Activated gamma-delta T cell treated with Interleukin-2 at 50 U/mL for 16 hours (primary cell): ENCODE measurements around the gene PRKAR2B.

Source experiments
- DNase-seq: peaks from one replicate; pipeline ENCODE4 v3.0.0-alpha.2; 2020

The PRKAR2B gene

GRCh38 chr7:107166736-107167426, 122.4 kb downstream of the PRKAR2B start:
- DNase-seq = no peak

- DNase-seq = no peak
Measured at GRCh38 chr7:107167483-107168232, 123.2 kb downstream of the PRKAR2B start.

GRCh38 chr7:107168233-107169119, 124.0 kb downstream of the PRKAR2B start, which contains the start of gene HBP1:
Gene HBP1 (plus strand): TSS chr7:107169003. CDS start chr7:107179894, 10,891 bp downstream.
- peak; percentile 98 for DNase-seq

GRCh38 chr7:107169120-107170050, 124.9 kb downstream of the PRKAR2B start:
- DNase-seq = peak; percentile 78

- DNase-seq = no peak
Measured at GRCh38 chr7:107170051-107170915, 125.8 kb downstream of the PRKAR2B start.

DNA sequence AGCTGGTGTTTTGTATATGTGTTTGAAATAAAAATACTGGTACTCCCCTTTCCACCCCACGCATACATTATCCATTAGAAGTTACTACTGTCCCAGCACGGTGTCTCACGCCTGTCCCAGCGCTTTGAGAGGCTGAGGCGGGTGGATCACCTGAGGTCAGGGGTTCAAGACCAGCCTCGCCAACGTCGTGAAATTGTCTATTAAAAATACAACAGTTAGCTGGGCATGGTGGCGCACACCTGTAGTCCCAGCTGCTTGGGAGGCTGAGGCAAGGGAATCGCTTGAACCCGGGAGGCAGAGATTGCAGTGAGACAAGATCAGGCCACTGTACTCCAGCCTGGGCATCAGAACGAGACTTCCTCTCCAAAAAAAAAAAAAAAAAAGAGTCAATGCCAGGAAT, 127.0 kb downstream of the PRKAR2B start:
- no peak for DNase-seq

GRCh38 chr7:107172276-107173032, 127.9 kb downstream of the PRKAR2B start:
- DNase-seq = no peak

DNA sequence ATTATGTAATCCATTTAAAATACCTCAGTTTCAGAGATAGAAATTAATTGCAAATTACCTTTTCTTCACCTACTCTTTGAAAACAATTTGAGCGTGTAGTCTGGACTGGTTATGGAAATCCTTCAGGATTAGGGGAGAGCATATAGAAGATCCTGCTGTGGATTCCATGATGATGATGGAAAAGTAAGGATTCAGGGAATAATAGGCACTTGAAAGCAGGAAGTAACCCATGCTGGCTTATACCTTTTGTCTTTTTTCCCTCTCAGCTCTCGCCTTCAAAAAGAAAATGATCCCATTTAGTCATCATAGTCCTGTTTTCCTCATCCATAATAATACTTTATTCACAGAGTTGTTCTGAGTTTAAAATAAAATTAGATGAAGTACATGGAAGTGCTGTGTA, 128.7 kb downstream of the PRKAR2B start:
- DNase-seq = no peak

DNA sequence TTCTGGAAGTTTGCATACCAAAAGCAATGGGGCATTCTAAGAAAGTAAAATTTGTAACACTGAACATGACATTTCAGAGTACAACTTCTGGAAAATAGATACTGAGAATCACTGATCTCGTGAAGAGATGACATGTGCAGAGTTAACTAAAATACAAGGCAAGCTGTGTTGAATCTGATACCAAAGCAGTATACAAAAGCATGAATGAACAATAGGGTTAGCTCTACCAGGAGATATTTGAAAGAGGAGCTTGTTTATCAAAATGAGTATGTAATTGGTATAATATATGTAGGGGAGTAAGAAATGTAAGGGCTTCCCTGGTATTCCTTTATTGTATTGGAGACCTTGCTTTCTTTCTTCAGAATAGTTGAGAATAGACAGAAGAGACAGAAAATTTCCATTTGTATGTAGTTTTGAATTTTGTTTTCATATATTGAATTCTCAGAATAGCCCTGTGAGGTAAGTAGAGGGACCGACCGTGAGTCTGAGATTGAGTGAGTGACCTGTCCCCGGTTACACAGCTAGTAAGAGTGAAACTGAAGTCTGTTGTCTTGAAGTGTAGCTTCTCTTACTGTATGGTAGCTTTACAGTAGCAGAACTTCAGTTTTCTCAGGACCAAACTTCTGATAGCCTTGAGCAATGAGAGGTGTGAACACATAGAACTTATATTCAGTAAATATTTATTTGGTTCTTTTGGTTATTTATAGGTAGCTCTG, 129.3 kb downstream of the PRKAR2B start:
- DNase-seq = no peak

GRCh38 chr7:107179326-107180164, 135.0 kb downstream of the PRKAR2B start:
- no peak for DNase-seq

DNA sequence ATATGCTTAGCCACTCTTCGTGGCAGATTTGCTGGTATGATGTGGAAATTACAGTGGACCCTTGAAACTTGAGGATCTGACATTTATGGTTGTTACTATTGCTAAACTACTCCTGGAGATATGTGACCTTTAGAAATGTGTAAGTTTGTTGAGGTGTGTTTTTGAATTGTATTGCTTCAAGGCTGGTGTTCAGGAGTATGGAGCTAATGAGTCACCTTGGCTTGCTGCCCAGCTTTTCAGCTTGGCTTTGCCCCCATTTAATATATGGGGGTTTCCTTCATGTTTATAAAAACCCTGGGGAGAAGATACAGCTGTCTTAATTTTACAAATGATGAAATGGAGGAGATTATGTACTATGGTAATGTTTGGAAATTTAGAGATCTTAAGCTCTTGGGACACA, 135.9 kb downstream of the PRKAR2B start:
- peak; percentile 58 for DNase-seq

DNA sequence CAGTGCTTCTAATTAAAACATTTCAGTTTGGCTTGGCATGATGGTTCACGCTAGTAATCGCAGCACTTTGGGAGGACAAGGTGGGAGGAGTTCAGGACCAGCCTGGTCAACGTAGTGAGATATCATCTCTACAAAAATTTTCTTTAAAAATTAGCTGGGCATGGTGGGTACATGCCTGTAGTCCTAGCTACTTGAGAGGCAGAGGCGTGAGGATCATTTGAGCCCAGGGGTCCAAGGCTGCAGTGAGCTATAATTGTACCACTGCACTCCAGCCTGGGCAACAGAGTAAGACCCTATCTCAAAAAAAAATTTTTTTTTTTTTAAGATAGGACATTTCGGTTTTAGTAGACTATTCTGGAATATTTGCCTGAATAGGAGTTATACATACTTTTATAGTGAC, 136.7 kb downstream of the PRKAR2B start:
- no peak for DNase-seq

DNA sequence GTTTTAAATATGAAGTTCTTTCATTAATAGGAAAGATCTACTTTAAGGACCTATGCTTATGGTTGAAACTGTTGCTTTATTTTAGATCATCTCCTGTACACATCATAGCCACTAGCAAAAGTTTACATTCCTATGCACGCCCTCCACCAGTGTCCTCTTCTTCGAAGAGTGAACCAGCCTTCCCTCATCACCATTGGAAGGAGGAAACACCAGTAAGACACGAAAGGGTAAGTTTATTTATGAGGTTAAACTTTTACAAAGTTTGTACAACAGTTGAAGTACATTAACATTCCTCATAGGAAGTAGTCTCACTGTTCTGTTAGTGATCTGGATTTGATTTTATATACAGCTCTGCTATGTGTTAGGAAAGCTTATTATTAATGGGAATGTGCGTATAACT, 141.2 kb downstream of the PRKAR2B start:
- DNase-seq = no peak

- no peak for DNase-seq
Measured at GRCh38 chr7:107186240-107186639, 141.7 kb downstream of the PRKAR2B start.

GRCh38 chr7:107187774-107188173, 143.3 kb downstream of the PRKAR2B start:
- DNase-seq = no peak

DNA sequence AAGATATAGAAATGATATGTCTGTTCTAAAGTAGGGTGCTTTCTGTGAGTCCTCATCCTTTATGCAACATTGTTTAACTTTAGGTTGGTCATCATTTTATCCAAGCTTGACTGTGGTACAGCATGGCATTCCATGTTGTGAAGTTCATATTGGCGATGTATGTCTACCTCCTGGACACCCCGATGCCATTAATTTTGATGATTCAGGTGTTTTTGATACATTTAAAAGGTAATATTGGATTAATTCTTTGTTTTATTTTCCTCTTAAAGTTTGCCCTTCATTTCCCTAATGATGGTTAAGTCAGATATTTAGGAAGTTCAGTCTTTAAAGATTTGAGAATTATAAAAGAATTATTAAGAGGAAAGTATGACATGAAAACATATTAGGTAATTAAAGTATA, 145.6 kb downstream of the PRKAR2B start:
- DNase-seq = no peak

DNA sequence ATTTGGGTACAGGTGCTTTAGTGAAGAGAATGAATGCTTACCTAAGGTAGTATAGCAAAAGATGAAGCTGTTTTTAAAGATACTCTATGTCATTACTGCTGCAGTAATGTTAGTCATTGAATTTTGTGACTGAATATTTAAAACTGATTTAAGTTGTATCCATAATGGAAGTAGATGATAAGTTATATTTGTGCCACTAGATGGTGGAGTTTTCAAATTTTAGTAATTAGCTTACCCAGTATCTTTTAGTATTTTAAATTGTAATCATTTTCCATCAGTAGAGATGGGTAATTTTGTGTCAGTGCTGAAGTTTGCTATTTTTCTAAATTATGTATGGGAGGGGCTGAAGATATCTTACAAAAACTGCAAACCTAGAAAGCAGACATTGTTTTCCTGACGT, 149.5 kb downstream of the PRKAR2B start:
- no peak for DNase-seq

GRCh38 chr7:107196834-107197610, 152.5 kb downstream of the PRKAR2B start:
- no peak for DNase-seq
